Measurements from ENCODE around the gene FLYWCH1. TPM values are rescaled to one million over a fixed set of nuclear protein-coding genes. Genes with fewer than 3 reads are reported as not detected.
A peak's percentile ranks its signal among the peaks of the same experiment; 100 is the strongest.
"Not testable (repeated sequence)": the region's sequence is repeated elsewhere in the genome, so short reads cannot be mapped to it uniquely, and the experiment has no call there.

The FLYWCH1 gene
- total RNA-seq, 1 donor from 2014 or later: 34.7 TPM

DNA sequence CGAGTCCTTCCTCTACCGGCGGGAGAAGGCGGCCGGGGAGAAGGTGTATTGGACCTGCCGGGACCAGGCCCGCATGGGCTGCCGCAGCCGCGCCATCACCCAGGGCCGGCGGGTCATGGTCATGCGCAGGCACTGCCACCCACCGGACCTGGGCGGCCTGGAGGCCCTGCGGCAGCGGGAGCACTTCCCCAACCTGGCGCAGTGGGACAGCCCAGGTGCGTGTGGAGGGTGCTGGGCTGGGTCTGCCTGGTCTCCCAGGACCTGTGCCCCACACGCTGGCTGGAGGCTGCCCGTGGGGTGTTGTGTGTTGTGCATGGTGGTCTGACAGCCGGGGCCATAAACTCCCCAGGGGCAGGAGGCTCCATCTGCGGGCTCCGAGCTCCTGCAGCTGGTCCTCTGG, 25.4 kb downstream of the FLYWCH1 start:
- H3K27me3 ChIP-seq (ENCODE audit: low read depth): no peaks in the 10 kb centered on the region
- ATAC-seq (peak in 1 of 2 donors; percentile 15), DNase-seq (no peak)
- H3K9me3 ChIP-seq: no peaks in the 10 kb centered on the region
- no peaks in the 10 kb centered on the region for H3K4me1 ChIP-seq
- H3K27ac ChIP-seq: no peak overlapping the region
- no peak overlapping the region for H3K4me3 ChIP-seq
- TF ChIP-seq, protein P1, sequence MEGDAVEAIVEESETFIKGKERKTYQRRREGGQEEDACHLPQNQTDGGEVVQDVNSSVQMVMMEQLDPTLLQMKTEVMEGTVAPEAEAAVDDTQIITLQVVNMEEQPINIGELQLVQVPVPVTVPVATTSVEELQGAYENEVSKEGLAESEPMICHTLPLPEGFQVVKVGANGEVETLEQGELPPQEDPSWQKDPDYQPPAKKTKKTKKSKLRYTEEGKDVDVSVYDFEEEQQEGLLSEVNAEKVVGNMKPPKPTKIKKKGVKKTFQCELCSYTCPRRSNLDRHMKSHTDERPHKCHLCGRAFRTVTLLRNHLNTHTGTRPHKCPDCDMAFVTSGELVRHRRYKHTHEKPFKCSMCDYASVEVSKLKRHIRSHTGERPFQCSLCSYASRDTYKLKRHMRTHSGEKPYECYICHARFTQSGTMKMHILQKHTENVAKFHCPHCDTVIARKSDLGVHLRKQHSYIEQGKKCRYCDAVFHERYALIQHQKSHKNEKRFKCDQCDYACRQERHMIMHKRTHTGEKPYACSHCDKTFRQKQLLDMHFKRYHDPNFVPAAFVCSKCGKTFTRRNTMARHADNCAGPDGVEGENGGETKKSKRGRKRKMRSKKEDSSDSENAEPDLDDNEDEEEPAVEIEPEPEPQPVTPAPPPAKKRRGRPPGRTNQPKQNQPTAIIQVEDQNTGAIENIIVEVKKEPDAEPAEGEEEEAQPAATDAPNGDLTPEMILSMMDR (IDR thresholded peaks at IDR 0.05): no peak
- intact Hi-C loops (cut with DNase I): no loop called here
- peaks cover 97% of the 10 kb centered on the region for H3K36me3 ChIP-seq

DNA sequence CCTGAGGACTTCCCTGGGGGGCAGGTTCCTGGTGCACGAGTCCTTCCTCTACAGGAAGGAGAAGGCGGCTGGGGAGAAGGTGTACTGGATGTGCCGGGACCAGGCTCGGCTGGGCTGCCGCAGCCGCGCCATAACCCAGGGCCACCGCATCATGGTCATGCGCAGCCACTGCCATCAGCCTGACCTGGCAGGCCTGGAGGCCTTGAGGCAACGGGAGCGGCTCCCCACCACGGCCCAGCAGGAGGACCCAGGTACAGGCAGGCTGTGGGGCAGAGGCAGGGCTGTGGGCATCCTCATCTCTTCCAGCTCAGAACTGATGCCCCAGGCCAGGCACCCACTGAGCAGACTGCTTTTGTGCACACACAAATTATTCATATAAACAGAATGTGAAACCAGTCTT, 26.5 kb downstream of the FLYWCH1 start:
- Histone ChIP-seq H3K36me3 (peaks cover 98% of the 10 kb centered on the region), H3K27me3 (ENCODE audit: low read depth) (no peaks in the 10 kb centered on the region), H3K4me3 (no peak overlapping the region), H3K27ac (no peak overlapping the region), H3K4me1 (no peaks in the 10 kb centered on the region), H3K9me3 (no peaks in the 10 kb centered on the region)
- DNase-seq (no peak), ATAC-seq (no peak)
- intact Hi-C loops (cut with DNase I): no loop called here
- TF ChIP-seq, protein P1 (IDR thresholded peaks at IDR 0.05): no peak

DNA sequence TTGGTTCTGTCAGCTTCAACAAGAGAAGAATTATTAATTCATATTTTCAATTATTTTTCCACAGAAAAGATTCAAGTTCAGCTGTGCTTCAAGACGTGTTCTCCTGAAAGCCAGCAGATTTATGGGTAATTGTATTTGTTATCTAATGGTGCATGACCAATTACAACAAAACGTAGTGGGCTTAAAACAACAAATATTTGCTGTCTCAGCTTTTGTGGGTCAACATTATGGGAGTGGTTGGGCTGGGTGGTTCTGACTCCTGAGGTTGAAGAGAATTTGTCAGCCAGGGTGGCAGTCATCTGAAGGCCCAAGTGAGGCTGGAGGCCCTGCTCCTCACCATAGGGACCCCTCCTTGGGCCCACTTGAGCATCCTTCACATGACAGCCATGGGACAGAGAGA, 28.2 kb downstream of the FLYWCH1 start:
- H3K4me1 ChIP-seq: no peaks in the 10 kb centered on the region
- intact Hi-C loops (cut with DNase I): no loop called here
- DNase-seq (no peak), ATAC-seq (no peak)
- H3K36me3 ChIP-seq: peaks cover 90% of the 10 kb centered on the region
- no peaks in the 10 kb centered on the region for H3K27me3 ChIP-seq (ENCODE audit: low read depth)
- TF ChIP-seq, protein P1 (IDR thresholded peaks at IDR 0.05): no peak
- no peak overlapping the region for H3K4me3 ChIP-seq
- no peak overlapping the region for H3K27ac ChIP-seq
- H3K9me3 ChIP-seq: no peaks in the 10 kb centered on the region

DNA sequence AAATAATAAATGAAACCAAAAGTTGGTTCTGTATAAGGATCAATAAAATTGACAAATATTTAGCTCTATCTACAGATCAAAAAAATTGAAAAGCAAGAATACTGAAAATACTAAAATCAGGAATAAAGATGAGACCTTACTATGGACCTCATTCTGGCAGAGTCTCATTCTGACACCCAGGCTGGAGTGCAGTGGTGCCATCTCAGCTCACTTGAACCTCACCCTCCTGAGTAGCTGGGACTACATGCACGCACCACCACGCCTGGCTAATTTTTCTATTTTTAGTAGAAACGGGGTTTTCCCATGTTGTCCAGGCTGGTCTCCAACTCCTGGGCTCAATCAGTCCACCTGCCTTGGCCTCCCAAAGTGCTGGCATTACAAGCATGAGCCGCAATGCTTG, 30.3 kb downstream of the FLYWCH1 start:
- Histone ChIP-seq H3K27me3 (ENCODE audit: low read depth) (no peaks in the 10 kb centered on the region), H3K36me3 (peaks cover 73% of the 10 kb centered on the region), H3K4me1 (no peaks in the 10 kb centered on the region), H3K4me3 (no peak overlapping the region), H3K9me3 (no peaks in the 10 kb centered on the region), H3K27ac (no peak overlapping the region)
- ATAC-seq (no peak), DNase-seq (no peak)
- intact Hi-C loops (cut with DNase I): no loop called here
- TF ChIP-seq, protein P1 (IDR thresholded peaks at IDR 0.05): no peak

DNA sequence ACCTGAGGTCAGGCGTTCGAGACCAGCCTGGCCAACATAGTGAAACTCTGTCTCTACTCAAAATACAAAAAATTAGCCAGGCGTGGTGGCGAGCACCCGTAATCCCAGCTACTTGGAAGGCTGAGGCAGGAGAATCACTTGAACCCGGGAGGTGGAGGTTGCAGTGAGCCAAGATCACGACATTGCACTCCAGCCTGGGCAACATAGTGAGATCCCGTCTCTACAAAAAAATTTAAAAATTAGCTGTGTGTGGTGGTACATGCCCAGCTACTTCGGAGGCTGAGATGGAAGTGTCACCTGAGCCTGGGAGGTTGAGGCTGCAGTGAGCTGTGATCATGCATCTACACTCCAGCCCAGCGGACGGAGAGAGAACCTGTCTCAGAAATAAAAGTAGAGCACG, 32.0 kb downstream of the FLYWCH1 start:
- H3K4me1 ChIP-seq; intact Hi-C loops (cut with DNase I); H3K9me3 ChIP-seq; H3K27me3 ChIP-seq (ENCODE audit: low read depth); ATAC-seq; H3K4me3 ChIP-seq; DNase-seq; H3K27ac ChIP-seq: not testable (repeated sequence)
- peaks cover 62% of the 10 kb centered on the region for H3K36me3 ChIP-seq

DNA sequence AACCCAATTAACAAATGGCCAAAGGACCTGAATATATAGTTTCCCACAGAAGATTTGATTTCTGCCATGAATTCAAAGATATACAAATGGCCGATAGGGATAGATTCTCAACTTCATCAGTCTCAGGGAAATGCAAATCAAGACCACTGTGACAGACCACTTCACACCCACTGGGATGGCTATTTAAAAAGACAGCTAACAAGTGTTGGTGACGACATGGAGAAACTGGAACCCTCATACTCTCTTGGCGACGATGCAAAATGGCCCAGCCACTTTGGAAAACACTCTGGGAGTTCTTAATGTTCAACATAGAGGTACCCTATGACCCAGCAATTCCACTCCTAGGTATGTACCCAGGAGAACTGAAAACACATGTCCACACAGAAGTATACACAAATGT, 34.9 kb downstream of the FLYWCH1 start:
- no peak overlapping the region for H3K27ac ChIP-seq
- H3K4me3 ChIP-seq: no peak overlapping the region
- H3K36me3 ChIP-seq: peaks cover 49% of the 10 kb centered on the region
- H3K4me1 ChIP-seq: no peaks in the 10 kb centered on the region
- TF ChIP-seq, protein P1 (IDR thresholded peaks at IDR 0.05): no peak
- no peaks in the 10 kb centered on the region for H3K27me3 ChIP-seq (ENCODE audit: low read depth)
- DNase-seq (no peak), ATAC-seq (no peak)
- intact Hi-C loops (cut with DNase I): no loop called here
- H3K9me3 ChIP-seq: no peaks in the 10 kb centered on the region
